ENCODE measurements around the gene HEXD. TPM values are rescaled to one million over a fixed set of nuclear protein-coding genes. Genes with fewer than 3 reads are reported as not detected.

HEXD gene
- total and polyA plus RNA-seq, 2 donors (not counting 3 experiments of a cell fraction or from before 2014, with no cell fraction given): 12.9 to 18.6 TPM

DNA sequence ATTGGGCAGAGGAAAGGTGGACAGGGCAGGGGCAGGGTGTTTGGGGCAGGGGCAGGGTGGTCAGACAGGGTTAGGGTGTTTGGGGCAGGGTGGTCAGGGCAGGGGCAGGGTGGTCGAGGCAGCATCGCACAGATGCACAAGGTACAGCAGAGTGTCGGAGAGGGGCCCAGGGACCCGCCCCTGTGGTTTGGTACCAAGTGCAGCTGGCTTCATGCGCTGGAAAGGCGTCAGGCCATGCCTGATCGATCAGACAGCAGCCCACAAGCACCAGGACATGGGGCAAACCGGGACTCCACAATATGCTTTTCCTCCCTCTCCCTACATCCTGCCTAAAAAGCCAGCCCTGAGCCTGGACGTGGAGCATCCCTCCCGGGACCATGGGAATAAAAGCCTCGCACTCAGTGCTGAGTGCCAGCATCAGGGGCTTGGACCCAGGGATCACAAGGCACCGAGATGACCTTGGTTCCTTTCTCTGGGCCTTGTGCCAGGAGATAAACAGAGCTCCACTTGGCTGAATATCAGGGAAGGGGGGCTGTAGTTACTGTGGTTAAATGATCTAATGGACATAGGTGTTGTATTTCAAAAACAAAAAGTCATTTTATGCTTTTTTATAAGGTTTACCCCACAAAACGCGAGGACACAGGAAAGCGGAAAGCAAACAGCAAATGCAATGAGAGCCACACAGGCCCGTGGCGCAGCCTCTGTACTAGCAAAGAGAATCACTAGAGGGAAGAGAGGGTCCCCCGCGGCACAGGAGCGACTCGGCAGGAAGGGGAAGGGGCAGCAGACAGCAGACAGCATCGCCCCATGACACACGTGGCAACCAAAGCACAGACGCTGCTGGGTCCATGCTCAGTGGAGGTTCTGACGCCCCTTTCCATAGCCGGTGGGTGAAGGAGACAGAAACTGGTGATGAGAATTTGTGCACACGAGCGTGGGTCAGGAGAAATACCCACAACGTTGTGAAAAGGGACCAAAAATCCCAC, 5.3 kb upstream of the HEXD start:
- Histone ChIP-seq H2AFZ (ENCODE audit: low read depth, low read length) (no peak overlapping the region), H3K27me3 (ENCODE audit: control insufficient read depth in 2 of 2, insufficient read depth in 2 of 2, low read length in 2 of 2) (no peaks in the 10 kb centered on the region), H3K4me2 (ENCODE audit: insufficient read depth, low read length) (no peak overlapping the region), H4K20me1 (replicated peaks; ENCODE audit: control insufficient read depth, extremely low read depth, insufficient read depth, low read length) (no peaks in the 10 kb centered on the region), H3K27ac (ENCODE audit: insufficient read depth, low read depth, low read length) (no peak overlapping the region), H3K79me2 (ENCODE audit: control insufficient read depth, insufficient read depth, low read length) (no peaks in the 10 kb centered on the region), H3K9me1 (replicated peaks; ENCODE audit: control insufficient read depth, extremely low read depth, insufficient read depth, low read length) (no peaks in the 10 kb centered on the region), H3K4me1 (ENCODE audit: control insufficient read depth, extremely low read depth, insufficient read depth, low read length) (peaks cover 2% of the 10 kb centered on the region), H3K9ac (replicated peaks; ENCODE audit: extremely low read depth, insufficient read depth, low read length) (no peak overlapping the region), H3K9me3 (replicated peaks; ENCODE audit: control insufficient read depth, insufficient read depth, low read length) (no peaks in the 10 kb centered on the region), H3K4me3 (replicated peaks in 1 of 3; ENCODE audit: insufficient read depth in 1 of 3, low read depth in 1 of 3, low read length in 3 of 3) (no peak overlapping the region), H3K36me3 (ENCODE audit: control insufficient read depth in 2 of 2, extremely low read depth in 1 of 2, insufficient read depth in 2 of 2, low read length in 2 of 2) (no peaks in the 10 kb centered on the region)
- DNase-seq (ENCODE audit: low read depth, low spot score) (no peak), FAIRE-seq (no peak)
- ChIA-PET POLR2A (no interaction called here), CTCF (interaction anchor here (1.4 kb wide), 1 partner anchor 112 kb away, joined by 3 read pairs; no protein-coding TSS in a partner anchor)
- intact Hi-C loops (cut with micrococcal nuclease): loop anchor here (10.0 kb wide), 2 partner anchors 168 to 378 kb away; partner anchors contain the start of genes DCXR and RAC3
- BruUV-seq (replicated peaks): no TSS peak
- dilution Hi-C loops (cut with MboI; ENCODE audit: extremely low pct_ligation_motif_present, low sequenced_read_pairs): no loop called here
- TF ChIP-seq POLR2AphosphoS5 (IDR thresholded peaks at IDR 0.05; ENCODE audit: insufficient read depth, low read depth, low read length) (no peak), GATA2 (IDR thresholded peaks at IDR 0.05; ENCODE audit: insufficient read depth, insufficient read length, low read depth, low read length) (no peak), MAX (IDR thresholded peaks at IDR 0.05; ENCODE audit: insufficient read depth, insufficient read length) (no peak), EZH2 (IDR thresholded peaks at IDR 0.05; ENCODE audit: borderline replicate concordance, low read depth, low read length, severe bottlenecking) (no peak), JUN (IDR thresholded peaks at IDR 0.05; ENCODE audit: borderline replicate concordance, insufficient read depth, insufficient read length, low read depth) (no peak), POLR2A (IDR thresholded peaks at IDR 0.05; ENCODE audit: low read depth, low read length) (no peak), MYC (IDR thresholded peaks at IDR 0.05; ENCODE audit: low read depth, low read length) (no peak), FOS (IDR thresholded peaks at IDR 0.05; ENCODE audit: borderline replicate concordance, insufficient read depth, low read length) (no peak)
- TF ChIP-seq, protein P1, sequence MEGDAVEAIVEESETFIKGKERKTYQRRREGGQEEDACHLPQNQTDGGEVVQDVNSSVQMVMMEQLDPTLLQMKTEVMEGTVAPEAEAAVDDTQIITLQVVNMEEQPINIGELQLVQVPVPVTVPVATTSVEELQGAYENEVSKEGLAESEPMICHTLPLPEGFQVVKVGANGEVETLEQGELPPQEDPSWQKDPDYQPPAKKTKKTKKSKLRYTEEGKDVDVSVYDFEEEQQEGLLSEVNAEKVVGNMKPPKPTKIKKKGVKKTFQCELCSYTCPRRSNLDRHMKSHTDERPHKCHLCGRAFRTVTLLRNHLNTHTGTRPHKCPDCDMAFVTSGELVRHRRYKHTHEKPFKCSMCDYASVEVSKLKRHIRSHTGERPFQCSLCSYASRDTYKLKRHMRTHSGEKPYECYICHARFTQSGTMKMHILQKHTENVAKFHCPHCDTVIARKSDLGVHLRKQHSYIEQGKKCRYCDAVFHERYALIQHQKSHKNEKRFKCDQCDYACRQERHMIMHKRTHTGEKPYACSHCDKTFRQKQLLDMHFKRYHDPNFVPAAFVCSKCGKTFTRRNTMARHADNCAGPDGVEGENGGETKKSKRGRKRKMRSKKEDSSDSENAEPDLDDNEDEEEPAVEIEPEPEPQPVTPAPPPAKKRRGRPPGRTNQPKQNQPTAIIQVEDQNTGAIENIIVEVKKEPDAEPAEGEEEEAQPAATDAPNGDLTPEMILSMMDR (IDR thresholded peaks at IDR 0.05; ENCODE audit: extremely low read depth in 1 of 2, insufficient read depth in 1 of 2, low read depth in 1 of 2, low read length in 2 of 2): no peak

Data from endothelial cell of umbilical vein (primary cell).